ENCODE data around the gene LKAAEAR1. TPM values are rescaled to one million over a fixed set of nuclear protein-coding genes. Genes with fewer than 3 reads are reported as not detected.
"Not testable (repeated sequence)": the region's sequence is repeated elsewhere in the genome, so short reads cannot be mapped to it uniquely, and the experiment has no call there.

Gene LKAAEAR1
- total and polyA plus RNA-seq, 2 of the 4 experiments (the other 2 are of a cell fraction): 0.21 TPM; not detected in 1

GRCh38 chr20:64119301-64119680, 35.1 kb upstream of the LKAAEAR1 start:
- 60% methylated on average over 1 of the region's 8 CpGs; no CpG with 5 or more reads in 1 of the 2 experiments for WGBS, 2 experiments (ENCODE audit: extremely low coverage in 2 of 2, insufficient read length in 1 of 2)
- Histone ChIP-seq H2BK5ac (ENCODE audit: low read depth, low read length, poor library complexity, severe bottlenecking) (no peak overlapping the region), H4K8ac (ENCODE audit: low read depth in 2 of 2, low read length in 2 of 2) (no peak overlapping the region), H3K36me3 (ENCODE audit: control insufficient read depth, insufficient read depth, low read length) (no peaks in the 10 kb centered on the region), H2BK20ac (ENCODE audit: low read depth, low read length) (no peak overlapping the region), H3K23ac (ENCODE audit: low read depth, low read length) (no peak overlapping the region), H3K4me1 (ENCODE audit: control insufficient read depth, insufficient read depth, low read length) (no peaks in the 10 kb centered on the region), H2BK120ac (ENCODE audit: low read depth, low read length) (no peak overlapping the region), H3K9ac (ENCODE audit: low read depth, low read length) (no peak overlapping the region), H3K56ac (ENCODE audit: extremely low read depth, insufficient read depth, low read length) (no peak overlapping the region), H2AK9ac (replicated peaks; ENCODE audit: low read depth, low read length, poor library complexity) (no peak overlapping the region), H3K18ac (ENCODE audit: low read depth, low read length) (no peak overlapping the region), H3K14ac (replicated peaks; ENCODE audit: low read depth, low read length) (no peak overlapping the region), H2AFZ (replicated peaks; ENCODE audit: low read length, poor library complexity) (no peak overlapping the region), H3K79me1 (ENCODE audit: low read depth in 1 of 2, low read length in 2 of 2) (no peaks in the 10 kb centered on the region), H3K4me2 (ENCODE audit: low read depth, low read length) (no peak overlapping the region), H3K9me3 (ENCODE audit: control insufficient read depth, insufficient read depth, low read length) (no peaks in the 10 kb centered on the region), H4K91ac (ENCODE audit: insufficient read depth, low read depth, low read length) (no peak overlapping the region), H4K20me1 (ENCODE audit: insufficient read depth, low read length) (no peaks in the 10 kb centered on the region), H3K4me3 (ENCODE audit: insufficient read depth, low read depth, low read length) (no peak overlapping the region), H2BK15ac (ENCODE audit: low read depth, low read length) (no peak overlapping the region), H3K27me3 (ENCODE audit: control insufficient read depth, insufficient read depth, low read length) (peaks cover 32% of the 10 kb centered on the region), H3K4ac (ENCODE audit: low read depth, low read length) (no peak overlapping the region), H2AK5ac (ENCODE audit: low read depth, low read length) (no peak overlapping the region), H3K27ac (ENCODE audit: insufficient read depth, low read length) (no peak overlapping the region), H4K5ac (ENCODE audit: low read depth, low read length) (no peak overlapping the region), H3K9me1 (ENCODE audit: insufficient read depth, low read length) (no peaks in the 10 kb centered on the region)
- BruUV-seq (replicated peaks): no TSS peak
- DNase-seq (no peak), ATAC-seq (ENCODE audit: low read depth) (no peak)
- dilution Hi-C loops (cut with HindIII; ENCODE audit: low sequenced_read_pairs, unreplicated experiment) (no loop called here), intact Hi-C loops (cut with micrococcal nuclease) (no loop called here), in situ Hi-C loops (cut with MboI; ENCODE audit: low sequenced_read_pairs) (no loop called here)
- ChIA-PET POLR2A (ENCODE audit: unreplicated experiment) (no interaction called here), CTCF (interaction anchor here (1.8 to 2.0 kb wide), 2 partner anchors 36 to 80 kb away, joined by 6 to 8 read pairs; no protein-coding TSS in a partner anchor)
- TF ChIP-seq RAD21 (IDR thresholded peaks at IDR 0.05; ENCODE audit: low read length) (no peak), ELK1 (IDR thresholded peaks at IDR 0.05; ENCODE audit: borderline replicate concordance, low read depth, low read length) (no peak), MAFK (IDR thresholded peaks at IDR 0.05; ENCODE audit: low read depth, low read length) (no peak), CTCF (conservative IDR thresholded peaks at IDR 0.05; ENCODE audit: low read depth, low read length) (no peak)

GRCh38 chr20:64117432-64117777, 33.2 kb upstream of the LKAAEAR1 start:
- H2BK5ac ChIP-seq (ENCODE audit: low read depth, low read length, poor library complexity, severe bottlenecking); H2AK9ac ChIP-seq (replicated peaks; ENCODE audit: low read depth, low read length, poor library complexity); H4K8ac ChIP-seq (ENCODE audit: low read depth in 2 of 2, low read length in 2 of 2); DNase-seq; H2BK20ac ChIP-seq (ENCODE audit: low read depth, low read length); H4K91ac ChIP-seq (ENCODE audit: insufficient read depth, low read depth, low read length); H2AFZ ChIP-seq (replicated peaks; ENCODE audit: low read length, poor library complexity); H3K4me1 ChIP-seq (ENCODE audit: control insufficient read depth, insufficient read depth, low read length); ATAC-seq (ENCODE audit: low read depth); H3K14ac ChIP-seq (replicated peaks; ENCODE audit: low read depth, low read length); intact Hi-C loops (cut with micrococcal nuclease); dilution Hi-C loops (cut with HindIII; ENCODE audit: low sequenced_read_pairs, unreplicated experiment); H3K36me3 ChIP-seq (ENCODE audit: control insufficient read depth, insufficient read depth, low read length); in situ Hi-C loops (cut with MboI; ENCODE audit: low sequenced_read_pairs); BruUV-seq (replicated peaks); H3K56ac ChIP-seq (ENCODE audit: extremely low read depth, insufficient read depth, low read length); H4K20me1 ChIP-seq (ENCODE audit: insufficient read depth, low read length); POLR2A ChIA-PET (ENCODE audit: unreplicated experiment); H3K4me2 ChIP-seq (ENCODE audit: low read depth, low read length); H3K9ac ChIP-seq (ENCODE audit: low read depth, low read length); H3K4me3 ChIP-seq (ENCODE audit: insufficient read depth, low read depth, low read length); H3K79me1 ChIP-seq (ENCODE audit: low read depth in 1 of 2, low read length in 2 of 2); H3K4ac ChIP-seq (ENCODE audit: low read depth, low read length); H2BK120ac ChIP-seq (ENCODE audit: low read depth, low read length); H2AK5ac ChIP-seq (ENCODE audit: low read depth, low read length); H3K9me1 ChIP-seq (ENCODE audit: insufficient read depth, low read length); H2BK15ac ChIP-seq (ENCODE audit: low read depth, low read length); H4K5ac ChIP-seq (ENCODE audit: low read depth, low read length); H3K27ac ChIP-seq (ENCODE audit: insufficient read depth, low read length); H3K18ac ChIP-seq (ENCODE audit: low read depth, low read length); H3K23ac ChIP-seq (ENCODE audit: low read depth, low read length); H3K9me3 ChIP-seq (ENCODE audit: control insufficient read depth, insufficient read depth, low read length): not testable (repeated sequence)
- H3K27me3 ChIP-seq (ENCODE audit: control insufficient read depth, insufficient read depth, low read length): peaks cover 34% of the 10 kb centered on the region
- no CpG with 5 or more reads among the region's 6 CpGs for WGBS, 2 experiments (ENCODE audit: extremely low coverage in 2 of 2, insufficient read length in 1 of 2)
- CTCF ChIA-PET: interaction anchor here (0.7 kb wide), 1 partner anchor 579 kb away, joined by 3 read pairs; no protein-coding TSS in a partner anchor
